Hematopoietic multipotent progenitor cell (in vitro differentiated cells): ENCODE results near the gene ALDH2. TPM values are rescaled to one million over a fixed set of nuclear protein-coding genes. Genes with fewer than 3 reads are reported as not detected.
A peak's percentile ranks its signal among the peaks of the same experiment; 100 is the strongest.
"Not testable (repeated sequence)": the region's sequence is repeated elsewhere in the genome, so short reads cannot be mapped to it uniquely, and the experiment has no call there.

Experiments used
- DNase-seq, 3 donors: peaks; one replicate each; pipeline ENCODE4 v3.0.0-alpha.2; 2011 to 2015; ENCODE audit warnings: low read depth in 2 of 3, low spot score in 2 of 3
- total RNA-seq: library from RNA; depleted of rRNA; stranded (reverse); fragments of >200 nt; gene quantifications from one replicate; pipeline ENCODE4 v1.2.3, GENCODE V29; 2012

Gene ALDH2
- total RNA-seq, 1 donor = 35.3 TPM

- no peak for DNase-seq
Measured at GRCh38 chr12:111758120-111758561, 8.6 kb upstream of the ALDH2 start.

DNA sequence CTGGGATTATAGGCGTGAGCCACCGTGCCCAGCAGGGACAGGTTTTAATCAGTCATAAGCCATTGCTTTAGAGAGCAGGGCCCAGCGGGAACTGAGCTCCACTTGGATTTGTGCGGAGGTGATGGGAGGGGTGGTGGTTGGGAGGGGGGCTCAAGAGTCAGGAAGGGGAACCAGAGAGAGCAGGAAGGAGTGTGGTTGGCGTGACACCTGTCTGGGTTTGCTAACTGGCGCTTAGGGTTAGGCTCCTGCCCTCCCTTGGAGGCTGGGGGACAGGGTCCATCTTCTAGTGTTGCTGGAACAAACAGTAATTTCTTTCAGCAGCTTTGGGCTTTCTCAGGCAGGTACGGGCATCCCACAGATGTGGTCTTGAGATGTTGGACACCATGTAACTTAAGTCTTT, 7.5 kb upstream of the ALDH2 start:
- no peak for DNase-seq

- no peak for DNase-seq
Measured at GRCh38 chr12:111759991-111760390, 6.7 kb upstream of the ALDH2 start.

- no peak for DNase-seq
Measured at GRCh38 chr12:111761099-111761498, 5.6 kb upstream of the ALDH2 start.

DNA sequence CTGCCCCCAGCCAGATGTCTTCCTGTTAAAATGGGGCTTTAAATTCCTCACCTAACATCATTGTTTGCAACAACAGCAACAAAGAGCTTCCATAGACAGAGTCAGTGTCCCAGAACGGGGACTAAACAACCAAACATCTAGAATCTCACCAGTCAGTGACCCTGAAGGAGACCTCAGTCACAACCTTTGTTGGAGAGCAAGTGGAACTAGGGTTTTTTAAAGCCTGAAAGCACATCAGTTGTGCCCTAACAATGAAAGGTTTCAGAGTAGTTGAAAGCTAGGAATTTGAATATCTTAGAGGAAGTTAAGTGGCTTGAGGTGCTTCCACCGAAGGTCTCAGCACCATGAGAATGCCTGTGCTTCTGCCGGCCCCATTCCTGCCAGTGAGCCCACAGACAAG, 5.0 kb upstream of the ALDH2 start:
- no peak for DNase-seq

DNA sequence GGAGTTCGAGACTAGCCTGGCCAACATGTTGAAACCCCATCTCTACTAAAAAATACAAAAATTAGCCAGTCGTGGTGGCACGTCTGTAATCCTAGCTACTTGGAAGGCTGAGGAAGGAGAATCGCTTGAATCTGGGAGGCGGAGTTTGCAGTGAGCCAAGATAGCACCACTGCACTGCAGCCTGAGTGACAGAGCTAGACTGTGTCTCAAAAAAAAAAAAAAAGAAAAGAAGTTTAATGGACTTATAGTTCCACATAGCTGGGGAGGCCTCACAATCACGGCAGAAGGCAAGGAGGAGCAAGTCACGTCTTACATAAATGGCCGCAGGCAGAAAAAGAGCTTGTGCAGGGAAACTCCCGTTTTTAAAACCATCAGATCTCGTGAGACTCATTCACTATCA, 3.2 kb upstream of the ALDH2 start:
- not testable (repeated sequence) for DNase-seq

DNA sequence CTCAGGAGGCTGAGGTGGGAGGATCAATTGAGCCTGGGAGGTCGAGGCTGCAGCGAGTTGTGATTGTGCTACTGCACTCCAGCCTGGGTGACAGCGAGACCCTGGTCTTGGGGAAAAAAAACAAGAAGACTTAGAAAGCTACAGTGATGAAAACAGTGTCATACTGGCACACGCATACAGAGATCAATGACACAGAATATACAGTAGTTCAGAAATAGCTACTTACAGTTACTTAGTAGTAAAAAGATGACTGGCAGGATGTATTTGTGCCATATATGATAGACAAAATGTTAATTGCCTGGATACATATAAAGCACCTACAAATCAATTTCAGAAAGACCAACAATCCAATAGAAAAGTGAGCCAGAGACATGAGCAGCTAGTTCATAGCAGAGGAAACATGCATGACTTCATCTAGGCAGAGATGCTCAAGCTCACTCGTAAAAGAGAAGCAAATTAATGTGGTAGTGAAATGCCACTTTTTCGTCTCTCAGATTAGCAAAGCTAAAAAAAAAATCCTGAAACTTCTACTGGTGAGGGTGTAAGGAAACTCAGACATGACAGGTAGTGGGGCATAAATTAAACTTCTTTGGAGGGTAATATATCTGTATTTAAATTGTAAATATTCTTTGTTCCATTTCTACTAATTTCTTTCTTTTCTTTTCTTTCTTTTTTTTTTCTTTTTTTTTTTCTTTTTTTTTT, 2.5 kb upstream of the ALDH2 start:
- DNase-seq = no peak

GRCh38 chr12:111767362-111768158, 827 bp downstream of the ALDH2 start:
- no peak for DNase-seq

DNA sequence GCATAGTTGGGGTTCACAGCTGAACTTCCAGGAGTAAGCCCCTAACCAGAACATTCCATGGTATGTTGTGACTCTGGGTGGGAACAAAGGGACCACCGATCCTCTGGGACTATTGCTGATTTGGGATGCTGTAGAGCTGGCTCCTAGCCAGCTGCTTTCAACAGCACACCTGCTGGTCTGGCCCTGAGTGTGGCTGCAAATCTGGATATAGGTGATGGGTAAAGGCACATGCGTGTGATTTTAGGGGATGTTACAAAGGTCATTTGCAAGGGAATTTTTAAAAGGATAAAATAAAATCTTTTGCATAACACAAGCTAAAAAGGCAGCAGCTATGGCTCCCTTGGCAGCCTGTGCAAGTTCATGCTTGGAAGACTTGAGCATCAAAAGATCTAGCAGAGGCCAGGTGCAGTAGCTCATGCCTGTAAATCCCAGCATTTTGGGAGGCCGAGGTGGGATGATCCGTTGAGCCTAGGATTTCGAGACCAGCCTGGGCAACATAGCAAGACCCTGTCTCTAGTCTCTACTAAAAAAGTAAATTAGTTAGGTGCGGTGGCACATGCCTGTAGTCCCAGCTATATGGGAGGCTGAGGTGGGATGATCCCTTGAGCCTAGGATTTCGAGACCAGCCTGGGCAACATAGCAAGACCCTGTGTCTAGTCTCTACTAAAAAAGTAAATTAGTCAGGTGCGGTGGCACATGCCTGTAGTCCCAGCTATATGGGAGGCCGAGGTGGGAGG, 1.6 kb downstream of the ALDH2 start:
- no peak for DNase-seq

- DNase-seq = no peak
Measured at GRCh38 chr12:111769599-111769998, 2.9 kb downstream of the ALDH2 start.

DNA sequence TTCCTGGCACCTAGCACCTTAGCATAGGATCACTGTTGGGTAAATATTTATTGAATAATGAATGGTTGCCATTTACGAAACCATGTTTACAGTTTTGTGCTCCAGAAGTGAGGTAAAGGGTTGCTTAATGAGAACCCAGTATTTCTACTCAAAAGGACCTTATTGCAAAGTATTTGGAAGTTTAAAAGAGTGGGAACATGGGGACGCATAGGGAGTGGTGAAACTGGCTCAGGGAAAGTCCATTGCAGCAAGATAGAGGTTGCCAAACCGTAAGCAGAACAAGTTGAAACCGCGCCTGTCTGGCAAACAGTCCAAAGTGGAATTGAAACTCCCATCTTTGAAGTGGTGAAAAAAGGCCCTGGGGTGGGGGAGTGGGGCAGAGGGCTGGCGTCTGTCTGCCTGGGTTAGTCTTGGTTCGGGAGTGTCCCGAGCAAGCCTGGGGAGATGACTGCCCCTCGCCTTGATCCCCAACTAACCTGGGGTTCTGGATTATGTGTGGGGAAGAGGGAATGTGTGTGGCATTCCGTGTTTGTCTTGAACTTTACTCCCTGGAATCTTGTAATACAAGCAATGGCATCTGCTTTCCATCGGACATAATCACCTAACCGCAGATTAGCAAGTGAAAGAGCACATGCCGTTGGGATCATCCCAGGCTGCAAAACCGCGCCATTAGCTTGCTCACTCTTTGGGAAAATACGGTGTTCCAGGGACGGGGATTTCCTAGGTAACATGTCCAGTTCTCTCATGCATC, 7.2 kb downstream of the ALDH2 start:
- DNase-seq = no peak

DNA sequence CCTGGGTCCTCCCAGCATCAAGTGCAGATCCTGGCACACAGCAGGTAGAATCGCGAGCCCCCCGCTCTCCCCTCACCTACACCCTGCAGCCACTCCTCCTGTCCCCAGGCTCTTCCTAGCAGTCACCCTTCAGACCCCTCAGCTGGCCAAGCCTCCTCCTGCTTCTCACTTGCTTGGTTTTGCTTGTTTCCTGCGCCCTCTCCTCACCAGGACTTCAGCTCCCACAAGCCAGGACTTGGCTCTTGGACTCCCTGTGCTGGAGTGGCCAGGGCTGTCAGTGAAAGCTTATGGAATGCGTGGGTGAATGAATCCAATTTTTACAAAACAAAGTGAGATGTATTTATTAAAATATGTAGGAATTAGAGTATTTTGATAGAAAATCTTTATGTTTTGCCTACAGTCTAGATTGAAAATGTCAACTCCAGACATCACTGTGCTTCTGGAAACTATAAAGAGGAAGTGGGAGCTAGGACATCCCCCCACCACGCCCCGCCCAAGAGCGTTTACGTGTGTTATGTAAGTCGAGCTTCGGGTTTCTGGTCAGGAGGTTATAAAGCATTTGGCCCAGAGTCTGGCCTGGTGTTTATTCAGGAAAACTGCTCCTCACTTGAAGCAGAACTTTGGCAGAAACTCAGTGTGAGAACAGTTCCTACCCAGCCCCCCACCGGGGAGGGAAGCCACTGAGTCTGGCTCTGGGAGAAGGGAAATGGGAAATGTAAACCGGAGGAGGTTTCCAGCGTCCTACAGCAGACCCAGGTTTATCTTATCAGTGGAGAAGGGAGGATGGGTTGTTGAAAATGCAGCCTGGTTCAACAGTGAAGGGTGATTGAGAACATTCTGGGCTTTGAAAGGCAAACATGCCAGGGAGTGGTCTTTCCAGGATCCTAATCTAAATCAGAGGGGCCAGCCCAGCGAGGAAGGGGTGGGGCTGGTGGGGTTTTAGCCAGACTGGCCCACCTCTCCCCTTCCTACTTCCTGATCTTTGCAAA, 8.8 kb downstream of the ALDH2 start:
- DNase-seq = peak in 2 of 3 donors; percentile 84 to 92

DNA sequence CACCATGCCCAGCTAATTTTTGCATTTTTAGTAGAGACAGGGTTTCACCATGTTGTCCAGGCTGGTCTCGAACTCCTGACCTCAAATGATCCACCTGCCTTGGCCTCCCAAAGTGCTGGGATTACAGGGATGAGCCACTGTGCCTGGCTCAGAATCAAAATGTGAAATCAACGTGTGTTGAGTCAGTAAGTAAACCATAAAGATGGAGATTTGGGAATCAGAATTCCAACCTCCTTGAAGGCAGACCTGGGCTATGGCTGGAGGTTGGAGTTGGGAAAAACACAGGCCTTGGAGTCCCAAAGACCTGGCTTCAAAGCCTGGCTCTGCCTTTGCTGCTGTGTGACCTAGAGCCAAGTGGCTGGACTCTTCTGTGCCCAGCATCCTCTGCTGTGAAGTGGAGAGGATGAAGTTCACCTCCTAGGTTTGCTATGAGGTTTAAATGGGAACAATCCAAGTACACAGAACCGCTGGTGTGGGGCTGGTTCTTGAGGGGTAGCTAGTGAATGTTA, 10.2 kb downstream of the ALDH2 start:
- no peak for DNase-seq

DNA sequence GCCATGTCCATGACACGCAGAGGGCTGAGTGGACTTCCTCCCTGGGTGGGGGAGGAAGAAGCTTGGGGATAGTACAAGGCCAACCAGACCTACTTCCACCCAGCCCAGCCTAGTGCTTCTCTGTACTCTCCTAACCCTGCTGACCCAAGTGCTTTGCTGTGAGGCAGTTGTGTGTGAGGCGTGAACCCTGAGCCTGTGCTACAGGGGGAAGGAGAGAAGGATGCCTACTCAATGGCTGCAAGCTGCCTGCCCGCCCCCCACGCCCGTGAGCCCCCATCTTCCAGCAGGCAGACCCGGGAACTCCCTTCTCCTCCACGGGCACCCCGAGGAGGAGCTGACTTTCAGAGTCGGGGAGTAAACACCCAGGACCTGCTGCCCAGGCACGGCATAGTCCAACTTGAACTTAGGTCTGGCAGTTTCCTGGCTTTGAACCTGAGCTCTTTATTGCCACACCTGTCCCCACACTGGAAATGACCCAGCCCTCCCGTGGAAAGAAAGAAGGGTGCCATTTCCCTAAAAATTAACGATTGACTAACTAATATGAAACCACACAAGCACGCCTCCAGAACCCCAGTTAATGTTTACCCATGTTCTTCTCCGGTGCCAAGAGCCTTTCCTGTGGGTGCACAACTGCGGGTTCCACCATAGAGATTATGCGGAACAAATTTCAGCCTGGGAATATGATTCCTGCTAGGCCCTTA, 10.8 kb downstream of the ALDH2 start:
- no peak for DNase-seq

GRCh38 chr12:111780166-111780565, 13.4 kb downstream of the ALDH2 start:
- DNase-seq = no peak

GRCh38 chr12:111780615-111781014, 13.9 kb downstream of the ALDH2 start:
- DNase-seq = no peak

DNA sequence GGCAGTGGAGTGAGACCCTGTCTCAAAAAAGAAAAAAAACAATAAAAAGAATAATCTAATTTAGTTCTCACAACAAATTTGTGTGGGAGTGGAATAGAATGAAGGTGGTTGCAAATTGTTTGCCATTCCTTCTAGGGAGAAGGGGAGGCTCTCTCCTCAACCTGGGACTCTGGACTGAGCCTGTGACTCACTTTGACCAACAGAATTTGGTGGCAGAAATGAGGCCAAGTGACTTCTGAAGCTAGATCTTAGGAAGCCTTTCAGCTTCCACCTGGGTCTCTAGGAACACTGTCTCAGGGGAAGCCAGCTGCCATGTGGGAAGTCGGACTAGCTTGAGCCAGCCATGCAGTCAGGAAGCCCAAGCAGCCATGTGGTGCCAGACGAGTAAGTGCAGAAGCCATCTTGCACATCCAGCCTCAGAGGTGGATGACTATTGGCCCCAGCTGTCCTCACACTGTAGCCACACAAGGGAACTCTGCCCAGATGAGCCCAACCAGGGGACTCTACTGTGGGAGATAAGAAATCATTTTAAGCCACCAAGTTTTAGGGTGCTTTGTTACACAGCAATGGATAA, 14.4 kb downstream of the ALDH2 start:
- no peak for DNase-seq

GRCh38 chr12:111783046-111783445, 16.3 kb downstream of the ALDH2 start:
- DNase-seq = no peak
